NCI-H2227 treated with DMSO at 0.1 percent for 48 hours (cell line): ENCODE data around the gene RBM22.
A peak's percentile ranks its signal among the peaks of the same experiment; 100 is the strongest.

Experiments
- DNase-seq: peaks from one replicate; lab custom pipeline; 2025; lab: John Stamatoyannopoulos, UW

Gene RBM22

DNA sequence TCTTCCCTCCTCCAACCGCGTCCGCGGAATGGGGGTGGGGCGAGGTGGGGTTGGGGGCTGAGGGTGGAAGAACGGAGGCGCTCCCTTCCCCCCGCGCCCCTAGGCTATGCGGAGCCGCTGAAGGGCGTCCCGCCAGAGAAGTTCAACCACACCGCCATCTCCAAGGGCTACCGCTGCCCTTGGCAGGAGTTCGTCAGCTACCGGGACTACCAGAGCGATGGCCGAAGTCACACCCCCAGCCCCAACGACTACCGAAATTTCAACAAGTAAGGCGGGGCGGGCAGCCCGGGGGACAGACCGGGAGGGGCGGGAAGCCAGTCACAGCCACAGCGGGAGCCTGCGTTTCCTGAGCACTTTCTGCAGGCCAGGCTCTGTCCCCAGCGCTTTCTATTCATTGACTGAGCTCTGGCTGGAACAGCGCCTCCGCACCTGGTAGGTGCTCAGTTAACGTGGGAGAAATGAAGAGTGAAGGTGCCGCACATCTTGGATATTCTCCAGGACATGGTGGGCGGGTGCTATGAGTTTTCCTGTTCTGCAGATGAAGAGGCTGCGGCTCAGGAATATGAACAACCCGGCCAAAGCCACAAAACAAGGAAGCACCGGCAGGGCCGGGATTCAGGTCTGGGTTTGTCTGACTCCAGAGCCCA lies 28.5 kb downstream of the RBM22 start:
- no peak for DNase-seq

DNA sequence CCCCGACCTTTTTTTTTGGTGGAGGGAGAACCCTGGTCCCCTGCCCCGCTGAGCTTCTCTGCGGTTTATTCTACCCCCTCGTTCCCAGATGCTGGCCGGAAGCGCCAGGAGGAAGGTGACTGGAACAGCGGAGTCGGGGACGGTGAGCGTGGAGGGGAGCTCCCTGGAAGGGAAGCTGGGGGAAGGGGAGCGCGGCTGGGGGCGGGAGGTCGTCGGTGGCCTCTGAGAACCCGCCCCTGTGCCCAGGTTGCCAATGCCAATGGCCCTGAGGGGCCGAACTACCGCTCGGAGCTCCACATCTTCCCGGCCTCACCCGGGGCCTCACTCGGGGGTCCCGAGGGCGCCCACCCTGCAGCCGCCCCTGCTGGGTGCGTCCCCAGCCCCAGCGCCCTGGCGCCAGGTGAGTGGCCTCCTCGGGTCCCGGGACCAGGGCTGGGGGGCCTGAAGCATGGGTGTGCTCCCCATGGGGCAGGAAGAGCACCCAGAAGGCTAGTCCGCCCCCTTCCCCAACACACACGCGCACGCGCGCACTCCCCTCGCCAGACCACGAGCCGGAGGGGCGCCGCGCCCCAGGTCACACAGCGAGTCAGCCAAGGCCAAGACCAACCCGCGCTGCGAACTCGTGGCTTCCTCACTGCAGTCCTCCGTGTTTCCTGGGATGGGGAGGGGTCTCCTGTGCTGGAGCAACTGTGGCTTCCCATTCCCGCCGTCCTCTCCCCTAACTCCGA lies 29.2 kb downstream of the RBM22 start:
- no peak for DNase-seq

GRCh38 chr5:150670948-150671310 lies 29.9 kb downstream of the RBM22 start:
- DNase-seq = no peak

DNA sequence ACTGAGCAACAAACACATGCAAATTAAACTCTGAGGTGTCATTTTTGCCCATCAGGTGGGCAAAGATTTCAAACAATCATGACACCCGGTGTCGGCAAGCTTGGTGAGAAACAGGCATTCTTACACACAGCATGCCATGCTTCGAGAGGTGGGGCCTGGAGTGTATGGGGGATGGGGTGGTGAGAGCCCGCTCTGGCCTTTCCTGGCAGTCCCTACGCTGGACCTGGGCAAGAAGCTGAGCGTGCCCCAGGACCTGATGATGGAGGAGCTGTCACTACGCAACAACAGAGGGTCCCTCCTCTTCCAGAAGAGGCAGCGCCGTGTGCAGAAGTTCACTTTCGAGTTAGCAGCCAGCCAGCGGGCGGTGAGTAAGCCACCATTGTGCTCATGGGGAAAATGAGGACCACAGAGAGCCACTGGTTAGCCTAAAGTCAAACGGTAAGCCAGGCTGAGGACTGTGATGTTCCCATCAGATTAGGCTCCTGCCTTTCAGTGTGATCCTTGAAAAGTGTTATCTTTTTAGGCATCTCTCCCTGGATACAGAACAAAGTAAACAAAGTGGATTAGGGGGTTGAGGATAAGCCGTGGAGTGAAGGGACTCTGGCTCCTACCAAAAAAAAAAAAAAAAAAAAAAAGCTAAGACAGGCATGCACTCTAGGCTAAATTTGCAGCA lies 30.5 kb downstream of the RBM22 start:
- no peak for DNase-seq

- no peak for DNase-seq
Measured at GRCh38 chr5:150665044-150665443, 35.8 kb downstream of the RBM22 start.

DNA sequence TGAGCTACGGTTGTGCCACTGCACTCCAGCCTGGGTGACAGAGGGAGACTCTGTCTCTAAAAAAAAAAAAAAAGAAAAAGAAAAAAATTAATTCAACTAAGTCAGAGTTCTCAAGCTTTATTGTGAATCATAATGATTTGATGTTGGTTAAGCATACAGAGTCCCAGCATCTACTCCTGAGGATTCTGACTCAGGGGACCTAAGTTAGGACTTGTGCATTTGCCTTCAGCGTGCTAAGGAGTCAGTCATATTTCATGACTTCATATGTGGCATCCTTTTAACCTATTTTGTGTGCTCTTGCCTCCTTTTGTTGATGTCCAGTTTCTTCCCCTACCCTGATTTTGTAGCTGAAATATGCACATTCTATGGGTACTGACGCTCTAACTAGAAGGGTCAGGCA lies 36.9 kb downstream of the RBM22 start:
- DNase-seq = no peak

GRCh38 chr5:150662731-150663516 lies 37.9 kb downstream of the RBM22 start:
- DNase-seq = no peak

- no peak for DNase-seq
Measured at GRCh38 chr5:150661821-150662596, 38.9 kb downstream of the RBM22 start.

DNA sequence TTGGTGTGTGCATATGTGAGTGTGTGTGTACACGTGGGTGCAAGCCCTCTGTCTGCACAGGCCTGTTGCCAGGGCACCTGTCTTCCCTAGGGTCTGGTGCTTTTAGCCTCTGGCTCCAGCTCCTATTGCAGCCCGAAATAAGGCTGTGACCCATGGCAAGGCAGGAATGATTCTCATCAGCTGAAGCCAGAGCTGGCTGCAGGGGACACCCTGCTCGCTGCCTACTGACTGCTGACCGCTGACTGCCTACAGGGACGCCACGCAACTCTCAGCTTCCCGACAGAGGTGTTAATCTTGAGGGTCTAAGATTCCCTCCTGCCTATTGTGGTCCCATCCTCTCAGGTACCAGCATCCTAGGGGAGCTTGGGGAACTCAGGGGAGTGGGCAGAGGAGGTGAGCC lies 39.8 kb downstream of the RBM22 start, which contains the start of gene MYOZ3:
MYOZ3 (plus strand) TSS at position 166 of the 400 bp plus-strand sequence. CDS start 1,691 bp downstream, outside the sequence.
- DNase-seq = no peak

DNA sequence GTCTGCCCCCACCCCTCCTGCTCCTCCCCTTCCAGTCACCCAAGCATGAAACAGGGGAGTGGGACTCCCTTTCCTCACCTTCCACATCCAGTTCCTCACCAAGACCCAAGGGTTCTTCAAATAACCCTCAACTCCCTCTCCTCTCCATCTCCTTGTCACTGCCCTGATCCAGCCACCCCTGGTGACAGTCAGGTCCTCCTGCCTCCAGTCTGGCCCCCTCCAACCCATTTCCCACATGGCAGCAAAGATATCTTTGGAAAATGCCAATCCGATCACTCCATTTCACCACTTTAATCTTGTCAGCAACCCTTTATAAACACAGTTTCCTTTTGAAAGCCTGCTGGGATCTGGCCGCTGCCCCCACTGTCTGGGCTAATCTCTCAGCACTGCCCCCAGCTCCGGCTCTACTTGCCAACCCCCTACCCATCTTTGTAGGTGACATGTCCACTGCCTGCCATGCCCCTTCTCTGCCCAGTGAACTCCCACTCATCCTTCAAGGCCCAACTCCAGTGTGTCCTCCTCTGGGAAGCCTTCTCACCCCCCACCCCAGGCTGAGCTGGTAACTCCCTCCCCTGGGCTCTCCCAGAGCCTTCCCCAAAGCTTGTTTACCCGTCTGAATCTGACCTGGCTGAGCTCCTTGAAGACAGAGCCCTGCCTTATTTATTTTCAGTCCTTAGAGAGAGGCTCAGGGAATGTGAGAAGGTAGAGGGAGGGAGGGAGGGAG lies 40.6 kb downstream of the RBM22 start:
- no peak for DNase-seq

DNA sequence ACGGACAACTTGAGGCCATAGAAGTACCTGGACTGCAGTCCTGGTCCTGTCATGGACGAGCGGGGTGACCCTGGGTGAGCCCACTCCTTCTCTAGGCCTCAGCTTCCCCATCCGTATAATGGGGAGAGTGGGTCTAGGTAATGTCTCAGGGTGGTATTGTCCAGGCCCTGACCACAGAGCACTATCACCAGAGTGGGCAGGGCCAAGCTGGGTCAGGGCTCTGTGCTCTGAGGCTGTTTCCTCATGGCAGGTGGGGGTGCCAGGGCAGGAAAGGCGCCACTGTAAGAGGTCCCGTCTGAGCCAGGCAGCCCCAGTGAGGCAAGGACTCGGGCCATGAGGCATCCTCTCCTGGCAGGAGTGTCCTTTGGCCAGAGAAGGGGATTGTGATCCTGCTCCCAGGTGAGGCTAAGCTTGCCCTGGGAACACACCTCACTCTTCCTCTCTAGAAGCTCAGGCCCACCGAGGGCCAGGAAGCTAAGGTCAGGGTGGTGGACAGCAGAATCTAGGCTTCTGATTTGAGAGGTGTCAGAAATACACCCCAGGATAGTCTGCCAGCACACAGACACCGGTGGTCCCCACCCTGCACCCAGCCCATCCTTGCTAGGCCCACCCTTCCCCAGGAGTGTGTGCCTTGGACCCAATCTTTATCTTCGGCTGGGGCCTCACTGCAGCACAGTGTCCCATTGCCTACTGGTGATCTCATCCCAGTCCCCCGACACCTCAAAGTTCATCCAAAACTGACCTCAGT lies 41.3 kb downstream of the RBM22 start:
- no peak for DNase-seq

GRCh38 chr5:150658699-150659265 lies 42.1 kb downstream of the RBM22 start:
- no peak for DNase-seq

DNA sequence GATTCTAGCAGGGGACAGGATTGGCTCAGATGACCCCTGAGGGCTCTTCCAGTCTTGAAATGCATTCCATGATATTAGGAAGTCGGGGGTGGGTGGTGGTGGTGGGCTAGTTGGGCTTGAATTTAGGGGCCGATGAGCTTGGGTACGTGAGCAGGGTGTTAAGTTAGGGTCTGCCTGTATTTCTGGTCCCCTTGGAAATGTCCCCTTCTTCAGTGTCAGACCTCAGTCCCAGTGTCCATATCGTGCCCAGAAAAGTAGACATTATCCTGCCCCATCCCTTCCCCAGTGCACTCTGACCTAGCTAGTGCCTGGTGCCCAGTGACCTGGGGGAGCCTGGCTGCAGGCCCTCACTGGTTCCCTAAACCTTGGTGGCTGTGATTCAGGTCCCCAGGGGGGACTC lies 42.7 kb downstream of the RBM22 start:
- no peak for DNase-seq

GRCh38 chr5:150656191-150657132 lies 44.4 kb downstream of the RBM22 start:
- DNase-seq = peak; percentile 61

GRCh38 chr5:150655221-150655620 lies 45.6 kb downstream of the RBM22 start:
- DNase-seq = no peak

DNA sequence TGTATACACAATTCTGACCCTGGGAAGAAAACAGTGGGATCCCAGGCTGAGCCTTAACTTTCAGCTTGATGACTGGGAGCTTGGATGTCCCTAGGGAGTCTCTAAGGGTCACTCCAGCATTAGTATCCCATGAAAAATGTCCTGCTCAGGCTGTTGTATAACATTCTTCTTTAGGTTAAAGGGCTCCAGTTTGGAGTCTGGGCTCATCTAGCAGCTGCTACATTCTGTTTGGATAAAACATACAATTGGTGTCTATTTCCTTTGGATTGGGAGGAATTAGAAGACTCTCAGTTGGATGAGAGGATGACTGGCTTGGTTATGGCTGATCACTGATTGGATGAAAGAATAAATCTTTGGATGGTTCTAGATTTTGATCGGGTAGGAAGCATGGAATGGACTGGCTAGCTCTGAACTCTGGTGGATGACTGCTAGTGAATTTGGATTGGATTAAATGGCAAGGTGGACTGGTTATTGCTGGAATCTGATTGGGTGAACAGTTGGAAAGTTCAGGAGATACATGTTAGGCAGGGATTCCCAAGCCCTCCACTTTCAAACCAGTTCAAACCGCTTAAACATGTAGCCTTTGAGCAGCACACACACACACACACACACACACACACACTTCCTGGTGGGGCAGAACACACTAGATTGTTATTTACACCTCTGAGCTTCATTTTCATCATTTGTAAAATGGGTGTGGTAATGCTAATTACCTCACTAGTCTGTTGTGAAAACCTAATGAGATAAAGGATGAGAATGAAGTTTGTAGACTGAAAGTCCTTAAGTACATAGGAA lies 46.9 kb downstream of the RBM22 start:
- DNase-seq = no peak

GRCh38 chr5:150653145-150653761 lies 47.6 kb downstream of the RBM22 start:
- DNase-seq = no peak
